Measurements from ENCODE around the gene NOSIP.

DNA sequence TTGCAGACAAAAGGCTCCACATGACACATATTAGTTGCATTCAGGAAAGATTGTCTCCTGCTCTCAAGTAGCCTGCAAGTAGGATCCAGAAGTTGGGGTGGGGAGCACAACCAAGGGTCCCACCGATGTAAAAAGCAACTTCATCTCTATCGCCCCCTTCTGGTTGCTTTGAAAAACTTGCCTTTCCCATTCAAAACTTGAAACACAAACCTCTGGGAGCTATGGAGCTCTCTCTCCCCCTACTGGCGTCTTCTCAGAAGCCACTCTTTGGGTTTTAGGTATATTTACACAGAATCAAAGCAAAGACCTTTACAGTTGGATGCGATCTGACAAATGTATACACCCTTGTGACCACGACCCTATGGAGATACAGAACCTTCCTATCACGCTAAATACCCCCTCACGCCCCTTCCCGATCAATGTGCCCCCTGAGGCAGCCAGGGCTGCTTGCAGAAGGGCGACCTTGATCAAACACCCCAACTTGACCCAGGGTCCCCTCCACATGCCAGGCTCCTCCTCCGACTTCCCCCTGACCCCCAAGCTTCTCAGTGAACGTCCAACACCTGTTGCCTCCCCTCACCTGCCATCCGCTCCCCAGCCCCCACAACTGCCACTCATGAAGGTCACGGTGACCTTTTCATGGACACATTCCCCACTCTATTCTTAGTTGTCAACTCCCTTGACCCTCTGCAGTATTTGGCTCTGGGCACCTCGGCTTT is 10.1 kb downstream of the NOSIP start:
- TF ChIP-seq, protein P1, sequence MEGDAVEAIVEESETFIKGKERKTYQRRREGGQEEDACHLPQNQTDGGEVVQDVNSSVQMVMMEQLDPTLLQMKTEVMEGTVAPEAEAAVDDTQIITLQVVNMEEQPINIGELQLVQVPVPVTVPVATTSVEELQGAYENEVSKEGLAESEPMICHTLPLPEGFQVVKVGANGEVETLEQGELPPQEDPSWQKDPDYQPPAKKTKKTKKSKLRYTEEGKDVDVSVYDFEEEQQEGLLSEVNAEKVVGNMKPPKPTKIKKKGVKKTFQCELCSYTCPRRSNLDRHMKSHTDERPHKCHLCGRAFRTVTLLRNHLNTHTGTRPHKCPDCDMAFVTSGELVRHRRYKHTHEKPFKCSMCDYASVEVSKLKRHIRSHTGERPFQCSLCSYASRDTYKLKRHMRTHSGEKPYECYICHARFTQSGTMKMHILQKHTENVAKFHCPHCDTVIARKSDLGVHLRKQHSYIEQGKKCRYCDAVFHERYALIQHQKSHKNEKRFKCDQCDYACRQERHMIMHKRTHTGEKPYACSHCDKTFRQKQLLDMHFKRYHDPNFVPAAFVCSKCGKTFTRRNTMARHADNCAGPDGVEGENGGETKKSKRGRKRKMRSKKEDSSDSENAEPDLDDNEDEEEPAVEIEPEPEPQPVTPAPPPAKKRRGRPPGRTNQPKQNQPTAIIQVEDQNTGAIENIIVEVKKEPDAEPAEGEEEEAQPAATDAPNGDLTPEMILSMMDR (IDR thresholded peaks at IDR 0.05), result peak; percentile 87 to 94 (median 91)
- TF ChIP-seq POLR2A (IDR thresholded peaks at IDR 0.05) (no peak), EP300 (IDR thresholded peaks at IDR 0.05) (no peak)

All from upper lobe of left lung (tissue), 4 donors.